ENCODE results near the gene ABI1.

- TF ChIP-seq ZNF777 (tag by site-specific recombination; IDR thresholded peaks at IDR 0.05; ENCODE audit: borderline replicate concordance) (no peak), BCL11B (tag by site-specific recombination; IDR thresholded peaks at IDR 0.05; ENCODE audit: low read depth) (no peak), ZNF837 (tag by site-specific recombination; IDR thresholded peaks at IDR 0.05) (no peak), PBX3 (CRISPR knock-in tag; IDR thresholded peaks at IDR 0.05) (no peak), CTCF (tag by site-specific recombination; IDR thresholded peaks at IDR 0.05) (no peak), ZNF140 (tag by site-specific recombination; IDR thresholded peaks at IDR 0.05) (no peak)
These were observed 67.8 kb downstream of the ABI1 start for GRCh38 chr10:26792758-26793495.

All from HEK293 (cell line).